ENCODE data around the gene RNF186.
"Not testable (repeated sequence)": the region's sequence is repeated elsewhere in the genome, so short reads cannot be mapped to it uniquely, and the experiment has no call there.

The RNF186 gene, protein sequence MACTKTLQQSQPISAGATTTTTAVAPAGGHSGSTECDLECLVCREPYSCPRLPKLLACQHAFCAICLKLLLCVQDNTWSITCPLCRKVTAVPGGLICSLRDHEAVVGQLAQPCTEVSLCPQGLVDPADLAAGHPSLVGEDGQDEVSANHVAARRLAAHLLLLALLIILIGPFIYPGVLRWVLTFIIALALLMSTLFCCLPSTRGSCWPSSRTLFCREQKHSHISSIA
- 0 reads per million in 4 donors for total RNA-seq

DNA sequence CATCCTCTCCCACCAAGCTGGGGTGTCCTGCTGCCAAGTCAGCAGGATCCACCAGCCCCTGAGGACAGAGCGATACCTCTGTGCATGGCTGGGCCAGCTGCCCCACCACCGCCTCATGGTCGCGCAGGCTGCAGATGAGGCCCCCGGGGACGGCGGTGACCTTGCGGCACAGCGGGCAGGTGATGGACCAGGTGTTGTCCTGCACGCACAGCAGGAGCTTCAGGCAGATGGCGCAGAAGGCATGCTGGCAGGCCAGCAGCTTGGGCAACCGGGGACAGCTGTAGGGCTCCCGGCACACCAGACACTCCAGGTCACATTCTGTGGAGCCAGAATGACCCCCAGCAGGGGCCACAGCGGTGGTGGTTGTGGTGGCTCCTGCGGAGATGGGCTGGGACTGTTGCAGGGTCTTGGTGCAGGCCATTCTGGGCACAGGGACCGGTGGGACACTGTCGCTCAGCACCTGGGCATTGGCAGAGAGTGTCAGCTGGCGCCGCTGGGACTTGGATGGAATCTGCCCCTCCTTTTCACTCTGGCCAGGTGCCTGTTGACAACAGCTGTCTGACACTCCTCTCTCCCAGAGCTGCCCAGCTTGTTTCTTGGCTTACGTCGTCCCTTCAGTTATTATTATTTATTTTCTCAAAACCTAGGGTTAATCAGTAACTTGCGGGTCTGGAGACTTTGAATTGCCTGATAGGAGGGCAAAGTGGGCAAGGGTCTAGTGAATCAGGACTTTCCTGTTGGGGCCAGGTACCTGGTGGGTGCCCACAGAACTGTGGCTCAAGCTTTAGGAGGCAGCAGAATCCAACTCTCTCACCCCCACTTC lies at the start of gene RNF186:
RNF186 (minus strand) TSS at position 603 of the 823 bp plus-strand sequence; CDS start at position 421, 182 bp downstream.
- DNase-seq = no peak

DNA sequence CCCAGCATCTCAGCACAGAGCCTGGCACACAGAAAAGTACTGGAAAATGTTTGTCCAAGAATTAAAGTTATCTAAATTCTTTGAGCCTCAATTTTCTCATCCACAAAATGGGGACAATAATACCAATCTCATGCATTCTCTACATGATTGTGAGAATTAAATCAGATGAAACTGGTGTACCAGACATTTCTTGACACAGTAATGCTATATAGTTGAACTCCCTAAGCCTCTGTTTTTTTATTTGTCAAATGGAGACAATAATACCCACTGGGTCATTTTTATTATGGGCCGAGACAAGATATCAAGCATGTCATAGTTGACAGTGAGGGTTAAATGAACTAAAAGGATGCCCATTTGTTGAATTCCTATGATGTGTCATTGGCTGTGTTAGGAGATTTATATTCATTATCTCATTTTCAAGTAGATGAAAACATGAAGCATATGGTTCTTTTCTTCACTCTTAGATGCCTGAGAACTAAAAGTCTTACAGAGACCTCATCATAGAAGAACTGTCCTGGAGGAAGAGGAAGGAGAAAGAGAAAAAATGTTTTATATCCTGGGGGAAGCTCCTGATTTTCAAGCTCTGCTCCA lies 49.6 kb upstream of the RNF186 start:
- DNase-seq = no peak

DNA sequence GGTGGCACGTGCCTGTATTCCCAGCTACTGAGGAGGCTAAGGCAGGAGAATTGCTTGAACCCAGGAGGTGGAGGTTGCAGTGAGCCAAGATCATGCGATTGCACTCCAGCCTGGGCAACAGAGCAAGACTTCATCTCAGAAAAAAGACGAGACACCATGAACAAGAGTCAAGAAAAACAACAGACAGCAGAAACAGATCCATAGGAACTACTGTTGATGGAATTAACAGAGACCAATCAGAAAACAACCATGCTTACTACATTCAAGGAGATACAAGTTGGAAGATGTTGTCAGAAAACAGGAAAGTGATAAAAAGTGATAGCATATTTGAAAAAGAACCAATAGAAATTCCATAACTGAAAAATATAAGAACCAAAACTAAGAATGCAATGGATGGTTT lies 47.9 kb upstream of the RNF186 start:
- DNase-seq = no peak

- DNase-seq = no peak
These were observed 46.9 kb upstream of the RNF186 start for GRCh38 chr1:19861842-19862530.

DNA sequence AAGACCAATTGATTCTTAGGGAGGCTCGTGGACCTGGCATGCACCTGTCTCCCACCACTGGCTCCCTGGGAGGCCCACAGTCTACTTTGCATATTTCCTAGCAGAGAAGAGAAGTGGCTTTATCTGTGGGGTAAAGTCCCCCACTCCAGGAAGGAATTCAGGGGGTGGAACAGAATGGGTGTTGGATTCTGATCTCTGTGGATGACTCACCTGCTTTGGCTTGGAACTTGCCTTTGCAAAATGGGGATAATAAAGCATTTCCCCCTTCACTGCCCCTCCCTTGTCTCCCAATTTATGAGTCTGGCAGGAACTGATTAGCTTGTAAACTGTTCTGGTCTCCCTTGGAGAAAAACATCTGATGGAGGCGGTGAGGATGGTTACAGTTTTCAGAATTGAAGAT lies 46.0 kb upstream of the RNF186 start:
- DNase-seq = no peak

GRCh38 chr1:19860418-19860817 lies 45.3 kb upstream of the RNF186 start:
- DNase-seq = no peak

GRCh38 chr1:19859876-19860275 lies 44.8 kb upstream of the RNF186 start:
- DNase-seq = no peak

- no peak for DNase-seq
These were observed 43.8 kb upstream of the RNF186 start for GRCh38 chr1:19858893-19859292.

GRCh38 chr1:19854866-19855265 lies 39.8 kb upstream of the RNF186 start:
- DNase-seq = no peak

DNA sequence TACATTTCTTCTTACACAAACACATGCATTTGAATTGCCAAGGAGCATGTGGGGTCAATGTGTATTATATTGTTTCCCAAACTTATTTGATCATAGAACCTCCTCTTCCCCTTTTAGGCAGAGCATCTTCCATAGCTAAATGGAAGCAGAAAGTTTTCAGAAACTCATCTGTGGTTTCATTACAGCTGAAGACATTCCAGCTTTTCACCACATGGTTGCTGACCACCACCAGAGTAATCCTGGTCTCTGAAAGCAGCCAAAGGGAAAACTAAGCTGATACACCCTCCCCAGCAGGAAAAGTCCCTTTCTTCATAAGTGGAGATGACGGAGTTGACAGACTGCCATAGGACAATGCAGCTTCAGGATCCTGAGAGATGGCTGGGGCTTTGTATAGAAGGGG lies 37.0 kb upstream of the RNF186 start:
- DNase-seq = no peak

- DNase-seq = no peak
These were observed 35.1 kb upstream of the RNF186 start for GRCh38 chr1:19850214-19850613.

DNA sequence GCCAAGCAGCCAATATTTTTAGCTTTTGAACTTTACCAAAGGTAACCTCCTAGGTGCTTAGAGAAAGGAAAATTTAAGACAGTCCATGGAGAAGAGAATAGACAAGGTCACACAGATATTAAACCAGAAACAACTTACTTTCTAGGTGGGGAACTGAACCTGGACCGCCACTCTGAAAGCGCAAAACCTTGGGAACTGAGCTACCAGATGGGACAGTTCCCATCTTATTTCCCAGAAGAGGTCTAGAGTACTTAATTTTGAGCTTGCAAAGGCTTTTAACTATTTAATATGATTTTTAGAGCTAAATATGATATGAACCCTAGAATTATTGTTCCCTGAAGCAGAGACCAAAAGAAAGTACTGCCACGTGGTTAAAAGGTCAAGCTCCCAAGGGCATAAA lies 34.2 kb upstream of the RNF186 start:
- DNase-seq = not testable (repeated sequence)

DNA sequence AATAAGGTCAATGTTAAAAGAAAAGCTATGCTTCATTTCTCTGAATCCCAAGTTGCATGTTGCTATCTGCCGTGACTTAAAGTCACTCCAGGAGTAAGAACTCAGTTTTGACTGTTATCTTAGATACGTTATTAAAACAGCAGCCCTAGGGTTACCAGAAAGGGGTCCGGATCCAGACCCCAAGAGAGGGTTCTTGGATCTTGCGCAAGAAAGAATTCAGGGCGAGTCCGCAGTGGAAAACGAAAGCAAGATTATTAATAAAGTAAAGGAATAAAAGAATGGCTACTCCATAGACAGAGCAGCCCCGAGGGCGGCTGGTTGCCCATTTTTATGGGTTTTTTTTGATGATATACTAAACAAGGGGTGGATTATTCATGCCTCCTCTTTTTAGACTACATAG lies 32.3 kb upstream of the RNF186 start:
- not testable (repeated sequence) for DNase-seq

GRCh38 chr1:19846338-19846737 lies 31.3 kb upstream of the RNF186 start:
- DNase-seq = no peak

GRCh38 chr1:19845555-19845954 lies 30.5 kb upstream of the RNF186 start:
- no peak for DNase-seq

DNA sequence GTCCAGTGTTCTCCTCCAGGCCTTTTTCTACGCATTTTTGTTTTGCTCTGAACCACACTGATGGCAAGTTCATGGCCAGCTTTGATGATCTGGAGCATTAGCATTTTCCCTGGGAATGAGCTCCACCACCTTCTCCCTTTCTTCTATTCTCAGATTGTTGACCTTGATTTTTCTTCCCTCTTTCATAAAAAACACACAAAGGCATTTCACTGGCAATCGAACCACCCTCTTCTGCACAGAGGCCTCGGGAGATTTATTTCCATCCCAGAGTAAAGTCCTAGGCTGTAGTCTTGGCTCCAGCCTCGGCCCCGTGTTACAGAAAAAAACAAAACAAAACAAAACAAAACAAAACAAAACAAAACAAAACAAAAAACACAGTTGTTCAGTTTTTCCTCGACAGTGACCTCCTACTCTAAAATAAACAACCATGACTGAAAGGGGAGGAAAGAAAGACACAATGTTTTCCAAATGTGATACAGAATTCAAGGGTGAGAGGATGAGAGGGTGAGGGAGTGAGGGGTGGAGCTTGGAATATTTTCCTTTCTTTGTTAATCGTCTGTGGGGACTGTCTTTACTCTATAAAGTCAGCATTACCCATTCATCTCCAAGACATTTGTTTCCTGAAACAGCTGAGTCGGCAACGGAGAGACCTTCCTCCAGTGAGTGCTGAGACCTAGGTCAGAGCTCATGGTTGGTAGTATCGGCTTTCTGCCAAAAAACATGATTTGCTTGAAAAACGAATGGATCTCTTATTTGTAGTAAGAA lies 29.8 kb upstream of the RNF186 start:
- no peak for DNase-seq

- no peak for DNase-seq
These were observed 25.1 kb upstream of the RNF186 start for GRCh38 chr1:19840228-19840627.

DNA sequence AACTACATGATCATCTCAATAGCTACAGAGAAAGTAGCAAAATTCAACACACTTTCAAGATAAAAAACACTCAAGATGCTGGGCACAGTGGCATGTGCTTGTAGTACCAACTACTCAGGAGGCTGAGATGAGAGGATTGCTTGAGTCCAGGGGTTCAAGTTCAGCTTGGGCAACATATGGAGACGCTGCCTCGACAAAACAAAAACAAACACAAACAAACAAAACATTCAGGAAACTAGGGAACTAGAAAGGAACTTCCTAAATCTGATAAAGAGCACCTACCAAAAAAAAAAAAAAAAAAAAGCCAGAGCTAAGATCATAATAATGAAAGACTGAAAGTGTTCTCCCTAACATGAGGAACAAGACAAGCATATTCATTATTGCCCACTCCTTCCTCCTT lies 22.8 kb upstream of the RNF186 start:
- DNase-seq = no peak

- DNase-seq = no peak
These were observed 20.5 kb upstream of the RNF186 start for GRCh38 chr1:19835578-19835977.

- no peak for DNase-seq
These were observed 16.4 kb upstream of the RNF186 start for GRCh38 chr1:19831441-19831840.

DNA sequence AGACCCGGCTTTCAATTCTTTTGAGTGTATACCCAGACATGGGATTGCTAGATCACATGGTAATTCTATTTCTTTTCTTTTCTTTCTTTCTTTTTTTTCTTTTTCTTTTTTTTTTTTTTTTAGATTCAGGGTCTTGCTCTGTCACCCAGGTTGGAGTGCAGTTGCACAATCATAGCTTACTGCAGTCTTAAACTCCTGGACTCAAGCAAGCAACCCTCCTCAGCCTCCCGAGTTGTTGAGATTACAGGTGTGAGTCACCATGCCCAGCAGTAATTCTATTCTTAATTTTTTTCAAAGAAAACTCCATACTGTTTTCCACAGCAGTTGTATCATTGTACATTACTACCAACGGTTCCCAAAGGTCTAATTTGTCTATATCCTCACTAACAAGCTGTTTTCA lies 13.5 kb upstream of the RNF186 start:
- no peak for DNase-seq

- DNase-seq = no peak
These were observed 10.2 kb upstream of the RNF186 start for GRCh38 chr1:19825298-19825697.

DNA sequence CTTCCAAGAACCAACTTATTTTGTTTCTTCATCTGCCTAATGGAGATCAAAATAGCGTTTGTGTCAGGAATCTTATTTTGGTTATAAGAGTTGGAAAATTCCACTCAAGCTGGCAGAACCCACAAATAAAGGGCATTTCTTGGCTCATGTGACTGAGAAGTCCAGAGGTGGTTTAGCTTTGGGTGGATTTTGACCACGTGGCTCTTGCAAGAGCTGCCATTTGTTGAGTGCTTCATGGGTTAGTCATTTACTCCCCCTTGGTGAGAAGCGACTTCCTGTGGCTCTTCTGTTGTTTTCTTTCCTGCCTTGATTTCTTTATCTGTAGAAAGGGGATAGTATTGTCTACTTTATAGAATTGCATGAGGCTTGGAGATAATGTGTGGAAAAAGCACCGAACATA lies 9.5 kb upstream of the RNF186 start:
- DNase-seq = no peak

Measured in T-helper 1 cell (primary cell).